Panc1 (cell line): Measurements from ENCODE around the gene FBN1. TPM values are rescaled to one million over a fixed set of nuclear protein-coding genes. Genes with fewer than 3 reads are reported as not detected.

Experiments used
- ATAC-seq: fragments of 200-7000 bp; cut with Tn5 transposase; 2 replicates; pipeline ENCODE4 v1.9.1; 2020; ENCODE audit warnings: mild to moderate bottlenecking, moderate library complexity
- BruUV-seq: library from RNA; stranded (reverse); fragments of 400-500 nt; replicated peaks from 2 replicates; lab custom pipeline; 2021; lab: Mats Ljungman, UMichigan
- CTCF ChIA-PET: fragments of 300-600 bp; sonication (Branson Sonifier 250); formaldehyde crosslinking; loops from one replicate; lab custom pipeline; 2022; ENCODE audit warnings: antibody characterized with exemption; lab: Charles Lee
- POLR2A ChIA-PET: fragments of 300-600 bp; sonication (Branson Sonifier 250); formaldehyde crosslinking; loops from one replicate; lab custom pipeline; 2022; ENCODE audit warnings: antibody characterized with exemption; lab: Charles Lee
- DNase-seq: peaks from one replicate; pipeline ENCODE4 v3.0.0-alpha.2; 2010; ENCODE audit warnings: low read depth, low spot score
- H3K27ac ChIP-seq: 2 replicates; pipeline ENCODE4 v1.5.1; 2011; ENCODE audit warnings: mild to moderate bottlenecking, low read length, inconsistent platforms
- H3K27me3 ChIP-seq: fragments of 200-500 bp; sonication (Bioruptor generic); 2 replicates; pipeline ENCODE4 v1.6.0; 2014; ENCODE audit warnings: low read length, inconsistent platforms; ENCODE audit not compliant: control insufficient read depth, insufficient read depth
- H3K36me3 ChIP-seq: fragments of 200-500 bp; sonication (Bioruptor generic); 2 replicates; pipeline ENCODE4 v1.5.1; 2014; ENCODE audit warnings: inconsistent platforms, mild to moderate bottlenecking, low read length, moderate library complexity; ENCODE audit not compliant: control insufficient read depth, insufficient read depth
- H3K4me1 ChIP-seq: 2 replicates; pipeline ENCODE4 v1.5.1; 2011; ENCODE audit warnings: inconsistent platforms, mild to moderate bottlenecking, low read length, moderate library complexity; ENCODE audit not compliant: control insufficient read depth, insufficient read depth
- H3K4me3 ChIP-seq, 2 experiments: 2 replicates each; pipeline ENCODE4 v1.5.1; 2011 to 2012; ENCODE audit warnings: low read depth in 2 of 2, low read length in 2 of 2, mild to moderate bottlenecking in 2 of 2, inconsistent platforms in 1 of 2, moderate library complexity in 1 of 2
- H3K9me3 ChIP-seq: fragments of 200-500 bp; sonication (Bioruptor generic); 2 replicates; pipeline ENCODE4 v1.5.1; 2014; ENCODE audit warnings: low read depth, mild to moderate bottlenecking, inconsistent platforms, low read length, moderate library complexity; ENCODE audit not compliant: control insufficient read depth, insufficient read depth
- CTCF ChIP-seq: fragments of 450-650 bp; IDR thresholded peaks from 2 replicates; pipeline ENCODE4 v1.5.1; 2017; ENCODE audit warnings: mild to moderate bottlenecking
- POLR2AphosphoS5 ChIP-seq: IDR thresholded peaks from 2 replicates; pipeline ENCODE4 v1.6.1; 2012; ENCODE audit warnings: mild to moderate bottlenecking, low read depth, low read length, moderate library complexity
- REST ChIP-seq, 2 experiments: IDR thresholded peaks; 2 replicates each; pipeline ENCODE4 v1.6.1; 2011 to 2012; ENCODE audit warnings: low read depth in 2 of 2, control low read depth in 1 of 2, low read length in 1 of 2, mild to moderate bottlenecking in 1 of 2, moderate library complexity in 1 of 2; ENCODE audit not compliant: insufficient read depth in 1 of 2
- SIN3A ChIP-seq: IDR thresholded peaks from 2 replicates; pipeline ENCODE4 v1.6.1; 2012; ENCODE audit warnings: low read depth, mild to moderate bottlenecking, low read length, moderate library complexity, borderline replicate concordance; ENCODE audit not compliant: insufficient read depth
- TCF7L2 ChIP-seq: IDR thresholded peaks from 2 replicates; pipeline ENCODE4 v1.6.1; 2011; ENCODE audit warnings: mild to moderate bottlenecking, low read depth, low read length, inconsistent platforms
- in situ Hi-C: cut with HindIII; loops from 2 replicates; pipeline ENCODE4 v1.10.0; 2016; ENCODE audit warnings: low sequenced_read_pairs, low pct_unique_long_range_greater_than_20kb
- intact Hi-C: fragments of 100-400 bp; cut with micrococcal nuclease; formaldehyde crosslinking; loops from one replicate; pipeline ENCODE4 v1.10.0; 2022; ENCODE audit not compliant: unreplicated experiment
- total RNA-seq: library from RNA; stranded (reverse); gene quantifications from one replicate; pipeline ENCODE4 v1.2.1, GENCODE V29; 2021; ENCODE audit not compliant: unreplicated experiment

Gene FBN1
- total RNA-seq, 1 experiment from 2014 or later: 0.46 TPM

DNA sequence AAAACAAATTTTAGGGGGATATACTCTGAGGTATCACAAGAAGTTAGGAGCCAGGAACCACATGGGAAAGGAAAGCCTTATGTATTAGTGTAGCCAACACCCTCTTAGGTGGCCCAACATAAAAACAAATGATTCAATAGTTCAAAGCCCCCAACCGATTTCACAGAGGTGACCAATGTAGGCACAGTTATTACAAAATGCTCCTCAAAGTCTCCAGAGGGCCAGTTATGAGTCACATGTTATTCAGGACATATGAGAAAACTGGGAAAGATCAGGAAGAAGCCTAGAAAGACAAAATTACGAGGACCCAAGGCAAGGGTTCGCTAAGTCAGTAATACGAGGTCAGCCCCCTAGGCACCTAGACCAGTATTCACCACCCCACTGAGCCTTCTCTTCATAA lies 29.9 kb upstream of the FBN1 start:
- Histone ChIP-seq H3K4me1 (no peaks in the 10 kb centered on the region), H3K27me3 (no peaks in the 10 kb centered on the region), H3K9me3 (no peaks in the 10 kb centered on the region), H3K27ac (no peak overlapping the region), H3K4me3 (no peak overlapping the region), H3K36me3 (no peaks in the 10 kb centered on the region)
- no TSS peak for BruUV-seq
- ChIA-PET CTCF (no interaction called here), POLR2A (no interaction called here)
- TF ChIP-seq TCF7L2 (no peak), POLR2AphosphoS5 (no peak), REST (IDR thresholded peaks at IDR 0.05; ENCODE audit: insufficient read depth in 1 of 2, low read depth in 2 of 2, low read length in 1 of 2) (no peak), SIN3A (no peak), CTCF (no peak)
- no peak for ATAC-seq
- intact Hi-C loops: no loop called here
- in situ Hi-C loops: no loop called here
- DNase-seq: no peak

- TF ChIP-seq CTCF: no peak
- TF ChIP-seq REST (IDR thresholded peaks at IDR 0.05; ENCODE audit: insufficient read depth in 1 of 2, low read depth in 2 of 2, low read length in 1 of 2): no peak
- TF ChIP-seq TCF7L2: no peak
- TF ChIP-seq SIN3A: no peak
- no peak for TF ChIP-seq POLR2AphosphoS5
- no TSS peak for BruUV-seq
- Histone ChIP-seq H3K27me3 (no peaks in the 10 kb centered on the region), H3K4me3 (no peak overlapping the region), H3K9me3 (no peaks in the 10 kb centered on the region), H3K4me1 (no peaks in the 10 kb centered on the region), H3K27ac (no peak overlapping the region), H3K36me3 (no peaks in the 10 kb centered on the region)
- ChIA-PET CTCF (no interaction called here), POLR2A (no interaction called here)
- intact Hi-C loops: no loop called here
- no peak for ATAC-seq
- in situ Hi-C loops: no loop called here
- no peak for DNase-seq
Measured at GRCh38 chr15:48674876-48675275, 29.4 kb upstream of the FBN1 start.
